NCI-H69 (cell line): ENCODE results near the gene VWA5B1.
"Not testable (repeated sequence)": the region's sequence is repeated elsewhere in the genome, so short reads cannot be mapped to it uniquely, and the experiment has no call there.

ENCODE experiments used
- DNase-seq: peaks from one replicate; lab custom pipeline; 2025; lab: John Stamatoyannopoulos, UW

Gene VWA5B1

DNA sequence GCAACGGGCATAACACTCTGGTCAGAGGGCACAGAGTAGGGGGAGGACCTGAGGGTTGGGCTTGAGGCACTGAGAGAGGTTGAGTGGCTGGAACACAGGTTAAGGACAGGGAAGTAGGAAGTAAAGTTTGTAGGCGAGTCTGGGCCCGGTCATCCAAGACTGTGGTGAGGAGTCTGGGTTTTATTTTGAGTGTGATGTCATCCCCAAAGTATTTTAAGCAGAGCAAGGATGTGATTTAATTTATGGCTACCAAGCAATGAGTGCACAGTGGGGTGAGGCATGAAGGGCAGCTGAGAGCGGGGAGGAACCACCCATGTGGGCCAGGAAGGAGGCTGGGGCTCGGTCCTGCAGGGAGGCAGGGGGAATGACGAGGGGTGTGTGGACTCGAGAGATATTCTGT is 11.2 kb upstream of the VWA5B1 start:
- no peak for DNase-seq

DNA sequence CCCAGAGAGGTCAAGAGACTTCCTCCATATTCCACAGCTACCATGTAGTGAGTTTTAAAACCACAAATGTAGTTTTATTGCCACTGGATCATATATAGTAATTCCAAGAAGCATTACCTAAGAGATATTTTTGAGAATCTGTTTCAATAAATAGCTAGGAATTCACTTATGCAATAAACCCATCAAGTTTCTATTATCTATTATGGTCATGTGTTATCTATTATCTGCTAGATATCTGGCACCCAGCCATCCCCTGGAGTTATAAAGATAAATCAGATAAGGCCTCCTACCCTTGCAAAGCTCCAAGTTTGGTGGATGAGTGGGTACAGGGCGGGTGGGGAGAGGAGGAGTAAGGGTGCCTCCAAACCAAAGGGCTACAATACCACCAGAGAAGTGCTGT is 10.3 kb upstream of the VWA5B1 start:
- DNase-seq = no peak

DNA sequence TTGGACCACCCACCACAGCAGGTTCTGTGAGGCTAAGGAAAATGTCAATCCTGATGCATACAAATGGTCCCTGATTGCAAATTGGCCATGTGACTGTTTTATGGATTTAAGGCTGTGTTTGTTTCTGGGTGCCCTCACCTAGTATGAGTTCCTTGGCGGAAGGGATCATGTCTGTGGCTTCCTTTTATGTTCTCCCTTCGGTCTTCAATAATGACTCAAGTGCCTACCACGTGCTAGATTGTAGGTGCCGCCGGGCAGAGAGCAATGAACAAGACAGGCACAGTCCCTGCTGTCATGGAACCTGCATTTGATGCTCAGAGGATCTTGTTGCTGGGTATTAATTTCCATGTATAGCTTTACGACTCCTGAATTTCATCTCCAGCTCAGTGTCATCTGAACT is 9.8 kb upstream of the VWA5B1 start:
- no peak for DNase-seq

DNA sequence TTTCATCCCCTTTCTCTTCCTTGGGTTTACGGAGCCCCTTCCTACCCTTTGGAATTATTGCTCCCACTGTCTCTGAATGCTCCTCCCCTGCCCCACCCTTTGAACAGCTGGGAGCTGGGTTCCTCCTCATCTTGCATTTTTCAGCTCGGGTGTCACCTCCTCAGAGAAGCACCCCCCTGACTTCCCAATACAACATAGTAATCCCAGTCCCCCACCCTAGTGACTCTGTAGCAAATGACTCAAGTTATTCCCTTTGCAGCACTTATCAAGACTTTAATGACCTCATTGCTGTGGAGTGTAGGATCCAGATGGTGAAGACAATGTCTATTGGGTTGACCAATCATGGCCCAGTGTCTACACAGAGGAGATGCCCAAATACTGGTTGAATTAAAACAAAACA is 8.9 kb upstream of the VWA5B1 start:
- DNase-seq = no peak

DNA sequence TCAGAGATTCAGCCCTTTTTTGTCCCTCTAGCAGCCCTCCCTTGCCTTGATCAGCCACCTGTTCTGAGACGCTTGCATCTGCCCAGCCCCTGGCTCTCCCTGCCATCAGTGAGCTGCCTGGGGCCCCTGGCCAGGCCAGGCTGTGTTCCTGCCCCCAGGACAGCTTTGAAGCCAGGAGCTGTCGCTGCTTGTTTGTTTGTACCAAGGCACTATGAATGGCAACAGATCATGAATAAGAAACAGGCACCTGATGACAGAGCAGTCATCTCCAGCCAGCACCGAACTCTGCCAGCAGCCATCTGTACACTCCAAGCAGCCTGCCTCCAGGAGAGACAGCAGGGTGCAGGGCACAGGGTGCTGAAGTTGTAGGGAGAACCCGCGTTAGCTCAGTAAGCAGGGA is 8.1 kb upstream of the VWA5B1 start:
- peak; percentile 44 for DNase-seq

DNA sequence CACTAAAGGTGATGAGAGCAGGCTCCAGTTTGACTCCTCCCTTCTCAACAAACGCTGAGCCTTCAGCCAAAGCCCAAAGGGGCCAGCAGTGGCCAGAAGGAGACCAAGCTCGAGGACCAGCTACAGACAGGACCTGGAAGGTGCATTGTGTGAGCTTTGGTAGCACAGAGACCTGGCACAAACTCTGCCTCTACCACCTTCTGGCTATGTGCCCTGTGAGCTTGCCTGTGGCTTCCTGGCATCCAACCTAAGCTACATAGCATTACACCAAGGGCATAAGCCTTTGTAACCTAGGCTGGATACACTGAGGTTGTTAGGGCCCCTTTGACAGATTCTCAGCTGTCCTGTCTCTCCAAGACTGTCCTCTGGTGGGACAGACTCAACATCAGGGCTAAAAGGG is 6.6 kb upstream of the VWA5B1 start:
- no peak for DNase-seq

DNA sequence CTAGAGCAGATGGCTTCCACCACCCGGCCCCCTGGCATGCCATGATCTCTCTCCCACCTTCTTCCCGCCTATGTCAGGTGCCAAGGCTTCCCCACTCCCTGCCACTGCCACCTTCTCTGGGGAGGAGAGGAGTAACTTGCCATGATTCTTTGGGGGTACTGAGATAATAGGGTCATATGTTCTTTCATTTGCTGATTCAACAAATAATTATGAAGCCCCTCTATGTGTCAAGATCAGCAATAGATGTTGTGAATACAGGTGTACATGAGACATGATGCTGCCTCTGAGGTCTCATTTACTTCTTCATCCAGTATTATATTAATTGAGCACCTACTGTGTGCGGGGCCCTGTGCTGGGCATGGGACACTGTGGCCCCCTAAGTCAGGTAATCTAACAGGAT is 6.0 kb upstream of the VWA5B1 start:
- no peak for DNase-seq

DNA sequence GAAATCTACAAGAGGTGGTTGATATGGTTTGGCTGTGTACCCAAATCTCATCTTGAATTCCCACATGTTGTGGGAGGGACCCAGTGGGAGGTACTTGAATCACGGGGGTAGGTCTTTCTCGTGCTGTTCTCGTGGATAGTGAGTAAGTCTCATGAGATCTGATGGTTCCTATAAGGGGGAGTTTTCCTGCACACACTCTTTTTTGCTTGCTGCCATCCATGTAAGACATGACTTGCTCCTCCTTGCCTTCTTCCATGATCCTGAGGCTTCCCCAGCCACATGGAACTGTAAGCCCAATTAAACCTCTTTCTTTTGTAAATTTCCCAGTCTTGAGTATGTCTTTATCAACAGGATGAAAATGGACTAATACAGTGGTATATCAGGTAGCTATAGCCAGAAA is 5.2 kb upstream of the VWA5B1 start:
- DNase-seq = no peak

DNA sequence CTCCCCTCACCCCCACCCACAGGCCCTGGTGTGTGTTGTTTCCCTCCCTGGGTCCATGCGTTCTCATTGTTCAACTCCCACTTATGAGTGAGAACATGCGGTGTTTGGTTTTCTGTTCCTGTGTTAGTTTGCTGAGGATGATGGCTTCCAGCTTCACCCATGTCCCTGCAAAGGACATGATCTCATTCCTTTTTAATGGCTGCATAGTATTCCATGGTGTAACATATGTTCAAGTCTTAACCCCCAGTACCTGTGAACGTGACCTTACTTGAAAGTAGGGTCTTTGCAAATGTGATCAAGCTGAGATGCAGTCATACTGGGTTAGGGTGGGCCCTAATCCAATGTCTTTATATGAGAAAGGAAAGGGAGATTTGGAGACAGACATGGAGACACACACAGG is 3.0 kb upstream of the VWA5B1 start:
- not testable (repeated sequence) for DNase-seq

DNA sequence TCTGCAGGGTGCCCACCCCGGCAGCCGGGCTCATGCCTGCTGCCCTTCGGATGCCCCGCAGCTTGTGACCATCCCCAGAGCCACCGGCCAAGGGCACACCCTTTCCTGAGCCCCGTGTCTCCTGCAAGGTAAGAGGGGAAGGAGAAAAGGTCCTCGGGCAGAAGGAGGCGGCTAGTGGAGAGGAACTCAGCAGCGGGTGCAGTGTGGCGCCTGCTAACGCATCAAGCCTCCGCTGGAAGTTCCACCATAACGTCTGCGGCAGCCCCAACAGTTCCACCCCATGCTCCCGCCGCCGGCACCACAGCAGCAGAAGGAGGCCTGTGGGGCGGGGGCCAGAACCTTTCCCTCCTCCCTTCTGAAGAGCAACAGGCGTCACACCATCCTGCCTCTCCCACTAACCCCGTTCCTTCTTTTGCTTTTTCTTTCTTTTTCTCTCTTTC is 990 bp downstream of the VWA5B1 start:
- DNase-seq = peak; percentile 67

DNA sequence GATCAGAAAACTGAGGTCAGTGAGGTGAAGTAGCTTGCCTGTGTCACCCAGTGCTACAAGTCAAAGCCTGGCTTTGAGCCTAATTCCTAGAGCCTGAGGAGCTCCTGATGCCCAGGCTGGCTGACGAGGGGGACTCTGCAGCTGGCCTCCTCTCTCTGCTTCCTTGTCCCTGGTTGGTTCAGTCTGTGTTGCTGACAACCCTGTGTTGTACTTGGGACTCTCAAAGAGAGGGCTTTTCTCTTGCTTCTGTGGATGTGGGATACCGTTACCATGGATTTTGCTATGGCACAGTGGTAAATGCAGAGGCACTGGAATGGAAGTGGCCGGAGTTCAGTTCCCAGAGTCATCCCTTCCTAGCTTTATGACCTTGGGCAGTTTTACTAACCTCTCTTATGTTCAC is 8.0 kb downstream of the VWA5B1 start:
- no peak for DNase-seq

DNA sequence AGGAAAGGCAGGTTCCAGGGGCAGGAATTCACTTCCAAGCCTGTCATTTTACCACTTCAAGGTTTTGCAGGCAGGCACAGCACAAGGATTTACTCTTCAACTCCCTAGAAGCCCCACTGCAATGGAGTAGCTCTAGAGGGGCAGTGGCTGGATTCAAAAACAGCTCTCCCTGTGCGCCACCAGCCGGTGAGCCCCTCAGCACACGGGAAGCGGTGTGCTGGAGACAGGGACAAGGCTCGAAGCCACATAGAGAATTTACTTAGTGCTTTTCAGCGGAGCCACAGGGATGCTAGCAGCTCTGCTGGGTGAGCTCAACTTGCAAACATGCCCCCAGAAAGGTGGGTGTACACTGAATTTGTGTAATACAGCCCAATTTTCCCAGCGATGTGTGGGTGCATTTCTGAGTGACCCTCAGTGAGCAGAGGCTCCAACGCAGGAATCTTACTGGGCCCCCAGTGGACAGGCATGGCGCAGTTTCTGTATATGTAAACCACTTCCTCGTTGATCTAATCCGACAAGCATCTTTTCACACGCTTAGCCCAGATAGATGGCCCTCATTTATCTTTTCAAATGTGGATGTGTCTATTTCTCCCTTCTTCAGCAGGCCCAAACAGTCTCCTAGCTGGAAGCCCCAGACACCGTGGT is 10.9 kb downstream of the VWA5B1 start:
- no peak for DNase-seq

DNA sequence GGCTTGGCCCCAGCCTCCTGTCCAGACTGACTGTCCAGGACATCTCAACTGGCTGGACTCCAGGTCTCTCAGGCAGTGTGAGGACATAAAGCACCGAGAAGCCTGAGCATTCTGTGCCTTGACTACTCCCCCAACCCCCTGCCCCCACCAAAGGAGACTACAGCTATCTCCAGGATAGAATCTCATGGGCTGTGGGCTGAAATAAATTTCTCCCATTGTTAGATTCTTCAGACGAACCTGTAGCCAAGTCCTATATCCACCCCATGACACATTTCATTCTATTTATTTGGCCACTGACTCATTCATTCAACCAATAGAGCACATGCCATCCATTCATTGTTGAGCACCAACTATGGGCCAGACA is 11.4 kb downstream of the VWA5B1 start:
- DNase-seq = no peak

DNA sequence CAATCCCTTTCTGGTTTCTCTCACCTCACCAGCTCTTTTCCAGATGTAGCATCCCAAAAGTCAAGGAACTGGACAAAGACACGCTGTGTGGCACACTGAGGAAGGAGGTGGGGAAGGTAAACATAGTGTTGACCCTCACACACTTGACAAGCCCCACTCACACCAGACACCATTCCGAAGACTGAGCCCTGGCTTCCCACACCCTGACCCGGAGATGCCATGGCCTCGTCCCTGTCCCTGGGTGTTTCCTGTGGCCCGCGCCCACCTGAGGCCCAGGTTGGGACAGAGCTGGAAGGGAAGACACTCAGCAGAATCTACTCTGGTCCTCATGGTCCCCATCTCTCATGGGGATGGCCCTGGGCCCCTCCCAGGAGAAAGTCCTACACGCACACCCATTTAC is 16.4 kb downstream of the VWA5B1 start:
- no peak for DNase-seq

DNA sequence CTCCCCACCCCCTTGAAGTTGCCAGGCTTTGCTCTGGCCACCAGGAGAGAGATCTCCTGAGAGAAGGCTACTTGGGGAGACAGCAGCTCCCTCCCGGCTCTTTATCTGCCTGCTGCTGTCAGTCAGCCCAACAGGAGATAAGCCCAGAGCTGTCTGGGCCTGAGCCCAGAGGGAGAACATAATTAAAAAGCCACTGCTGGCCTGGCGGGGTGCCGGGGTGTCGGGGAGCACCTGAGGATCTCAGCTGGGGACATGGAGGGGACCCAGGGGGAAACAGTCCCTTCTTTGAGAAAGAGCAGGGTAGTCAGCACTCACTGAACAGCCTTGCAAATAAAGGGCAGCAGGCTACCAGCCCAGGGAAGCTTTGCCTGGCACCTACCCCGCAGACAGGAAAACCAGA is 17.9 kb downstream of the VWA5B1 start:
- DNase-seq = no peak

DNA sequence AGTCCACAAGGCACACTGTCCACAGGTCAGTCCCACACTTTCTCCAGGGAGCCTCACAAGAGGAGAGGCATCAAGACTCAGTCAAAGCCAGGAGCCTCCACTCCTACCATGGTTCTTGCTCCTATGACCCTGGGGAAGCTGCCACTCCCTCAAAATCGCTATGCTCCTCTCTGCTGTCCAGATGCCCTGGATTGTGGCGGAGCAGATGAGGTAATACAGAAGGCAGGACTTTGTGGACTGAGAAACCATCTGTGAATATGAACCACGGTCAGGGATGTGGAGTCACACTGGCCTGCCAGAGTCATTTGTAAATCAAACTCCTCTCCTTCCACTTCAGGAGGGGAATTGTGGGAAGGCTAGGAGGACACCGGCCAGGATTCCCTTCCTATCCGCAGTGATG is 20.6 kb downstream of the VWA5B1 start:
- DNase-seq = no peak

DNA sequence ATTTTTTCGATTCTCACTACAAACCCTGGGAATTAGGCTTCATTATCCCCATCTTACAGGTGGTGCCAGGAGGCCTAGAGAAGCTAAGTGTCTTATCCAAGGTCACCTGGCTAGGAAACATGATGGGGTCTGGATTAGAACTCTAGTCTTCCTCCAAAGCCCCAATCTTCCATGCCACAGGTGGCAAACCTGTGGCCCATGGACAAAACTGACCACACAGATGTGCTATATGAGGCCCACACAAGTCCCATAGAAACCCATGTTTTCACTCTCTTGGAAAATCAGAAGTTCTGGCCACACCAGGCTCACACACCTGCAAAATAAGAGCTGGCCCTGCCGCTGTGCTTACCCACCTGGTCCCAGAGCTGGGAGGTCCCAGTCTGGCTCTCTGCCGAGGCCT is 21.6 kb downstream of the VWA5B1 start:
- no peak for DNase-seq

DNA sequence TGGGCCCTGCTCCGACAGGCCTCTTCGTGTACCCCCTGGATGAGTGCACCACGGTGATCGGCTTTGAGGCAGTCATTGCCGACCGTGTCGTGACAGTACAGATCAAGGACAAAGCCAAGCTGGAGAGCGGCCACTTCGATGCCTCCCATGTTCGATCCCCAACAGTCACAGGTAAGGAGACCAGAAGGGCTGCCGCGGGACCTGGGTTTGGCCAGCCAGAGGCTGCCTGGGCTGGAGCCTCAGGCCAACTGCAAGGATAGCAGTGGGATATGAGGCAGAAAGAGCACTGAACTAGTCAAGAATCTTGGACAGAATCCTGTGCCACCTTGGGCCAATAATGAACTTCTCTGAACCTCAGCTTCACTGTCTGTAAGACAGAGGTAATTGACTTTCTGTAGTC is 22.1 kb downstream of the VWA5B1 start:
- no peak for DNase-seq

DNA sequence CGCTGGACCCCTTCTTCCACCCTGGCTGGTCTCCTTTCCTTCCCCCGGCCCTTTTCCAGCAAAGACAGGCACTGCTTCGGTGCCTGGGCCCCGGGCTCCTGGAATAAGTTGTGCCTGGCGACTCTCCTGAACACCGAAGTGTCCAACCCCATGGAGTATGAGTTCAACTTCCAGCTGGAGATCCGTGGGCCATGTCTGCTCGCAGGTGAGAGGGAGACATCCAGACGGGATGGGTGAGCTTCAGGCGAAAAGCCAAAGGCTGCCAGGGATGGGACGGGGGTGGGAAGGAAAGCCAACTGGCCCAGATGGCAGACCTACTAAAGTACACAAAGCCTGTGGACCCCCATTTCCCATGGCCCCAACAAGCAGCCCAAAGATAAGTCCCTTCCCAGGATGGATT is 26.8 kb downstream of the VWA5B1 start:
- no peak for DNase-seq

DNA sequence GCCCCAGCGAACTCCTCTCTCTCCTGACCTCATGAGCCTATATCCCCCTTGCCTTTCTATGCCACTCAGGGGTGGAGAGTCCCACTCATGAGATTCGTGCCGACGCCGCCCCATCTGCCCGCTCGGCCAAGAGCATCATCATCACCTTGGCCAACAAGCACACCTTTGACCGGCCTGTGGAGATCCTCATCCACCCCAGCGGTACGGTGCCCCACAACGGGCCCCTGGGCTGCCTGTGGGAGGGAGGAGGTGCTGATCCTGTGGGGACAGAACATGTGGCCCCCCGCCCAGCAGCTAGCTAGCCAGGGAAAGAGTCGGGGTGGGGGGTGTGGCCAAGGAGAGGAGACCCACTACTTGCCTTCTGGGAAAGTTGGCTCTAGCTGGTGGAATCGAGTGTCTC is 27.8 kb downstream of the VWA5B1 start:
- DNase-seq = no peak

DNA sequence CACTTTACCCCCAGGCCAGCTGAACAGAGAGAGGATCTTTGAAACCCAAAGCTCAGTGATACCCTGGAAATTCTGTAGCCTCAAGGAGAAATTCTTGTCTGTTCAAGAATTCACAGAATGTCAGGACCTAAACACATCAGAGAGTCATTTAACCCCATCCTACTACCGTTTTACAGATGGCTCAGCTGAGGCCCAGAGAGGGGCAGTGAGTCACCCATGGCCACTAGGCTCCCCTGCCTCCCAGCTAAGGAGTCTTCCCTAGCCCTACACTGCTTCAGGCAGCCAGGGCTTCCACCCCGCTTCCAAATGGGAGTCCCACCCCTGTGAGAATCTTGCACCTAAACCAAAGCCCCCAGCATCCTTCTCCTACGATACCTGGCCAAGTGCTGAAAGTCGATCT is 28.3 kb downstream of the VWA5B1 start:
- DNase-seq = no peak

DNA sequence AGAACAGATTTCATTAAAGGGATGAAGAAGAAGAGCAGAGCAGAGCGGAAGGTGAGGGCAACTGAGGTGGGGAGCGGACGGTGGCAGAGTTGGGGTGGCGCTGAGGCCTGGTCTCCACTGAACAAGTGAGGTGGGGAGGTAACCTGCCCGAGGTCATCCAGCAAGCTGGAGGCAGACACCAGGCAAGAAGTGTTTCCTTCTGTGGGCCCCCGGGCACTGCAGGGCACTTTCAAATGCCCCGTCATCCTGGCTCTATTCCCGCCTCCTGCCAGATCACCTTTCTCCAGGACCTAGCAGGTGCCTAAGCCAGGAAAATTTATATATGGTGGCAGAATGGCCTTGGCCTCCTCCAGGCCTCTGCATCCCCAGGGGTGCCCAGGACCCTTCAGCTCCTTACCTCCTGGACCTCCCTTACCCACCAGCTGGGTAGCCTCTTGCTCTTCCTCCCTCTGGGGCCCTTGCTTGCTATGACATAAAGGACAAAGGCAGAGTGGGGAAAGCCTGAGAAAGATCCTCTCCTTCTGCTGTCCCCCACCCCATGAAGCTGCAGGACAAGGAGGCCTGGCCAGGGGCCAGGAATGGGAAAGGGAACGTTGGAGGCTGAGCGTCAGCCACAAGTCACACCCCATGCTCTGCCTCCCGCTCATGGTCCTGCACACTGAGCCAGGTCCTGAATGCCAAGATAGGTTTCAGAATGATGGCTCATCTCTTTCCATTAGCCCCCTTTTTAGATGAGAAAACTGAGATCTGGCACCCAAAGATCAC is 29.0 kb downstream of the VWA5B1 start:
- no peak for DNase-seq

DNA sequence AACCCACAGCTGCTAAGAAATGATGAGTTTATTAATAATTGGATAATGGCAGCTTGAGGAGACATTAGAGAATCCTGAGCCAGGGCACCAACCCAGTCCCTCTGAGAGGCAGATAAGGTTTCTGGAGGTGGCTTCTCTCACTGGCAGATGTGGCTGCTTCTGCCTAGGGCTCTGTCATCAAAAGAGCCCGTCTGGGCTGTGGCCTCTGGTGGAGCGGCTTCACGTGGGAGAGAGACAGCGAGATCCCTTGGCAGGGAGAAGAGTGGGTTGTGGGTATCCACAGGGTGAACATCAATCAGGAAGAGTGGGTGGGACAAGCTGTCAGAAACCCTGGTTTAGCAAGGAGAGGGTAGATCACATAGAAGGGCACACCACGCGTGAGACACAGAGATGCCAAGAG is 30.0 kb downstream of the VWA5B1 start:
- no peak for DNase-seq

DNA sequence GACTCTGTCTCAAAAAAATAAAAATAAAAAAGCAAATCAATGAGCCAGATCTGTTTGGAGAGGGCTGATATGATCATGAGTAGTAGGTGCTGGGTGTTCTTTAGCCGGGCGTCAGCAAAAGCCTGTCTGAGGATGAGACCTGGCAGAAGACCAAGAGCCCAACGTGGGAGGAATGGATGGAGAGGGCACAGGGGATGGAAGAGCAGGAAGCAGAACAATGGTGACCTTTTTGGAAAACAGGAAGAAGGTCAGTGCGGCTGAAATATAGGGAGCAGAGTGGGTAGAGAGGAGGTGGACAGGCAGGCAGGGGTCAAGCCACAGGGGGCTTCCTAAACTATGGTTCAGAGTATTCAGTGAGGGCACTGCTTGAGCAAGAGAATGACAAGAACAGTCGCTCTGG is 30.9 kb downstream of the VWA5B1 start:
- no peak for DNase-seq
